ENCODE measurements around the gene TMEM63A. TPM values are rescaled to one million over a fixed set of nuclear protein-coding genes. Genes with fewer than 3 reads are reported as not detected.

TMEM63A gene
- total RNA-seq, 1 donor from 2014 or later, result 75.7 TPM

DNA sequence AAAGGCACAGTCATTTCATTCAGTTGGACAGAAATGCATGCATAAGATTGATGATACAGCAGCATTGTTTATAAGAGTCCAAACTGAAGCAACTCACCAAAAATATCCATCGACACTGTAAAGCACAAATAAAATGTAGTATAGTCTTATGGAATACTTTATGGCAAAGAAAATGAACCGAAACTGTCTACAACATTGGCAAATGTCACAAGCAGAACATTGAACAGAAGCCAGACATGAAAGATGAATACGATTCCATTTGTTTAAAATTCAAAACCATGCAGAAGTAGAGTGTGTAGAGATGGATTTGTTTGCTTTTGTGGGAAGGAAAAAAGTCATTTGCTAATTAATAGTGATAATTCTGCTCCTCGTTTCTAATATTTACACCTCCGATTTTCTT is 14.3 kb upstream of the TMEM63A start:
- Mint-ChIP-seq H3K4me3 (no peak overlapping the region), H3K4me1 (no peaks in the 10 kb centered on the region), H3K27me3 (ENCODE audit: low read depth) (no peaks in the 10 kb centered on the region), H3K9me3 (no peaks in the 10 kb centered on the region), H3K36me3 (no peaks in the 10 kb centered on the region), H3K27ac (no peak overlapping the region)
- no peak for DNase-seq (ENCODE audit: low spot score in 2 of 2, unreplicated experiment in 2 of 2)
- TF ChIP-seq, protein P1, sequence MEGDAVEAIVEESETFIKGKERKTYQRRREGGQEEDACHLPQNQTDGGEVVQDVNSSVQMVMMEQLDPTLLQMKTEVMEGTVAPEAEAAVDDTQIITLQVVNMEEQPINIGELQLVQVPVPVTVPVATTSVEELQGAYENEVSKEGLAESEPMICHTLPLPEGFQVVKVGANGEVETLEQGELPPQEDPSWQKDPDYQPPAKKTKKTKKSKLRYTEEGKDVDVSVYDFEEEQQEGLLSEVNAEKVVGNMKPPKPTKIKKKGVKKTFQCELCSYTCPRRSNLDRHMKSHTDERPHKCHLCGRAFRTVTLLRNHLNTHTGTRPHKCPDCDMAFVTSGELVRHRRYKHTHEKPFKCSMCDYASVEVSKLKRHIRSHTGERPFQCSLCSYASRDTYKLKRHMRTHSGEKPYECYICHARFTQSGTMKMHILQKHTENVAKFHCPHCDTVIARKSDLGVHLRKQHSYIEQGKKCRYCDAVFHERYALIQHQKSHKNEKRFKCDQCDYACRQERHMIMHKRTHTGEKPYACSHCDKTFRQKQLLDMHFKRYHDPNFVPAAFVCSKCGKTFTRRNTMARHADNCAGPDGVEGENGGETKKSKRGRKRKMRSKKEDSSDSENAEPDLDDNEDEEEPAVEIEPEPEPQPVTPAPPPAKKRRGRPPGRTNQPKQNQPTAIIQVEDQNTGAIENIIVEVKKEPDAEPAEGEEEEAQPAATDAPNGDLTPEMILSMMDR (IDR thresholded peaks at IDR 0.05; ENCODE audit: unreplicated experiment), result no peak

DNA sequence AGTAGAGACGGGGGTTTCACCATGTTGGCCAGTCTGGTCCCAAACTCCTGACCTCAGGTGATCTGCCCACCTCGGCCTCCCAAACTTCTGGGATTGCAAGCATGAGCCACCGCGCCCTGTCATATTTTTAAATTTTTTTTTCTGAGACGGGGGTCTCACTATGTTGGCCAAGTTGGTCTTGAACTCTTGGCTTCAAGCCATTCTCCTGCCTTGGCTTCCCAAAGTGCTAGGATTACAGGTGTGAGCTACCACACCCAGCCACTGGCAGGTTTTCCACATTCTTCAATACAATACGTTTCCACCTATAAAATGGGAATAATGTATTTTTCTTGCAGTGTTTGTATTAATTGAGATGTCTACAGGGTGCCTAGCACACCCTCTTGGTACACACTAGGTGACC is 10.1 kb upstream of the TMEM63A start:
- H3K27me3 Mint-ChIP-seq (ENCODE audit: low read depth), result peaks cover 4% of the 10 kb centered on the region
- peaks cover 3% of the 10 kb centered on the region for H3K4me1 Mint-ChIP-seq
- H3K4me3 Mint-ChIP-seq, result no peak overlapping the region
- no peak for DNase-seq (ENCODE audit: low spot score in 2 of 2, unreplicated experiment in 2 of 2)
- no peak overlapping the region for H3K27ac Mint-ChIP-seq
- TF ChIP-seq, protein P1 (IDR thresholded peaks at IDR 0.05; ENCODE audit: unreplicated experiment), result no peak
- H3K9me3 Mint-ChIP-seq, result no peaks in the 10 kb centered on the region
- no peaks in the 10 kb centered on the region for H3K36me3 Mint-ChIP-seq

DNA sequence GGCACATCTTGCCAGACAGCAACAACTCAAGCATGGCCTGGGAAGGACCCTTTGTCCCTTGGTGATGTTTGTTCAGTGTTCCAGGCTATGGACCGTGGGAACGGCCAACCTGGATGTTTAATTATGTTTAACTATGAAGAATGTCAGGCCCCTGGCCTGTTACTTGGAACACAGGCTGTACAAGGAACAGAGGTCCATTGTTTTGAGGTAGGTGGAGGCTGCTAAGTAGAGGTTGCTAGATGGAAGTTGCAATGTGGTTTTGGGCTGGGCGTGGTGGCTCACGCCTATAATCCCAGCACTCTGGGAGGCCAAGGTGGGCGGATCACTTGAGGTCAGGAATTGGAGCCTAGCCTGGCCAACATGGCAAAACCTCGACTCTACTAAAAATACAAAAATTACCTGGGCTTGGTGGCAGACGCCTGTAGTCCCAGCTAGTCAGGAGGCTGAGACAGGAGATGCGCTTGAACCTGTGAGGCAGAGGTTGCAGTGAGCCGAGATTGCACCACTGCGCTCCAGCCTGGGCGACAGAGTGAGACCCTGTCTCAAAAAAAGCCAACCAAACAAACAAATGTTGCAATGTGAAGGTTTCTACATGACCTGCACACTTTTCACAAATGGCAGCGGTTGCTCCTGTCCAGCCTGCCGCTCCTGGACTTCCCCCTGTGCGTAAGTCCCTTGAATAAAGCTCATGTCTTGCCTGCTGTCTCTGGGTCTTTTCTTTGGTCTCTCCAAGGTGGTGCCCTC is 9.2 kb upstream of the TMEM63A start:
- TF ChIP-seq, protein P1 (IDR thresholded peaks at IDR 0.05; ENCODE audit: unreplicated experiment), result no peak
- Mint-ChIP-seq H3K9me3 (no peaks in the 10 kb centered on the region), H3K27me3 (ENCODE audit: low read depth) (peaks cover 10% of the 10 kb centered on the region), H3K4me1 (peaks cover 3% of the 10 kb centered on the region), H3K36me3 (no peaks in the 10 kb centered on the region), H3K4me3 (no peak overlapping the region), H3K27ac (no peak overlapping the region)
- DNase-seq (ENCODE audit: low spot score in 2 of 2, unreplicated experiment in 2 of 2), result no peak

DNA sequence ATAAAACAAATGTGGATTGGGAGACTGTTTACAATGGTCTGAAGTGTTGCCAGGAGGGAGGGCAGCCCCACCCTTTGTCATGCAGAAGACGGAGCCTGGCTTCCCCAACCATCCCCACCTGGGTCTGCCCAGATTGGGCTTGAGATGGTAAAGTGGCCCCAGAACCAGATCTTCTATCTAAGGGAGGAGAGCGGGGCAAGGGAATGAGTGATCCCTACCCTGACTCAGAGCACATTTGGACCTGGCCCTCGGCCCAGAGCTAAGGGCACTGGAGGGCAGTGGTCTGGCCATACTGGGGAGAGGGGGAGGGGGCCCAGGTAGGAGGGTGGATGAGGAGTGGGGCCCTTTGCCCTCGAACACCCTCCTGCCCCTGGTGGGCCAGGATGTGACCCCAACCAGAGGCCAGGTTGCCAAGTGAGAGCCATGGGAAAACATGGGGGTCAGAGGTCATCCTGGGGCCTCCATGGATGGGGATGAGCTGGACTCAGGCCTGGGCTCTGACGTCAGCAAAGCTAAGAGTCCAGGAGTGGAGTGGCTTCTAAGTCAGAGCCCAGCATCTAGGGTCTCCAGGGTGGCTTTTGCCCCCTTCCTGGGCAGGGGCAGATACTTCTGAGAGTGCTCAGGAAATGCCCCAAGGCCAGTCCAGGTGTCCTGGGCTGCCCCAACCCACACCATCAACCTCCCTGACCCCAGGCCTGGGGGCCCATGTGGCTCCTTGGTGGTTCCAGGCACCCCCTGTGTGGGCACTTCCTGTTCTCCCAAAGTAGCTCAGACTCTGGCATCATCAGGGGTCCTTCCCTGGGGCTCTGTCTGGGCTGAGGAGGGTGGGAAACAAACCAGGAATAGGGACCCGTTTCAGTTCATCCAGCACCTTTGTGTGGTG is 8.4 kb upstream of the TMEM63A start:
- H3K27ac Mint-ChIP-seq, result no peak overlapping the region
- TF ChIP-seq, protein P1 (IDR thresholded peaks at IDR 0.05; ENCODE audit: unreplicated experiment), result no peak
- no peaks in the 10 kb centered on the region for H3K36me3 Mint-ChIP-seq
- DNase-seq (ENCODE audit: low spot score in 2 of 2, unreplicated experiment in 2 of 2), result no peak
- peaks cover 11% of the 10 kb centered on the region for H3K27me3 Mint-ChIP-seq (ENCODE audit: low read depth)
- peaks cover 3% of the 10 kb centered on the region for H3K4me1 Mint-ChIP-seq
- H3K9me3 Mint-ChIP-seq, result no peaks in the 10 kb centered on the region
- no peak overlapping the region for H3K4me3 Mint-ChIP-seq

DNA sequence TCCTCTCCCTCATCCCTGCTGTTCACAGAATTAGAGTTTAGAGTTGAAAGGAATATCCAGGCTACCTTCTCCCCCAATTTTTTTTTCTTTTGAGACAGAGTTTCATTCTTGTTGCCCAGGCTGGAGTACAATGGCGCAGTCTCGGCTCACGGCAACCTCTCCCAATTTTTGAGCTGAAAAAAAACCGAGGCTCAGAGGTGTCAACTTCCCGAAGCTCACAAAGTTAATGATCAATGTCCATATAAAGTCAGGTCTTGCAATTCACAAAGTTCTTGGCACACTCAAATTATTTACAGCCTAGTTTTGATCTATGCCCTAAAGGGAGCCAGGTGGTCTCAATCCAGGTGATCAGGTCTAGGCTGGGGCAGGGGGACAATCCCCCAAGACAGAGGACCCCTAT is 7.6 kb upstream of the TMEM63A start:
- Mint-ChIP-seq H3K4me1 (peaks cover 3% of the 10 kb centered on the region), H3K36me3 (no peaks in the 10 kb centered on the region), H3K4me3 (no peak overlapping the region), H3K27ac (no peak overlapping the region), H3K9me3 (no peaks in the 10 kb centered on the region), H3K27me3 (ENCODE audit: low read depth) (peaks cover 11% of the 10 kb centered on the region)
- TF ChIP-seq, protein P1 (IDR thresholded peaks at IDR 0.05; ENCODE audit: unreplicated experiment), result no peak
- DNase-seq (ENCODE audit: low spot score in 2 of 2, unreplicated experiment in 2 of 2), result no peak

All from mesothelial cell of epicardium (in vitro differentiated cells).